ENCODE measurements around the gene SOX6.

SOX6 gene

DNA sequence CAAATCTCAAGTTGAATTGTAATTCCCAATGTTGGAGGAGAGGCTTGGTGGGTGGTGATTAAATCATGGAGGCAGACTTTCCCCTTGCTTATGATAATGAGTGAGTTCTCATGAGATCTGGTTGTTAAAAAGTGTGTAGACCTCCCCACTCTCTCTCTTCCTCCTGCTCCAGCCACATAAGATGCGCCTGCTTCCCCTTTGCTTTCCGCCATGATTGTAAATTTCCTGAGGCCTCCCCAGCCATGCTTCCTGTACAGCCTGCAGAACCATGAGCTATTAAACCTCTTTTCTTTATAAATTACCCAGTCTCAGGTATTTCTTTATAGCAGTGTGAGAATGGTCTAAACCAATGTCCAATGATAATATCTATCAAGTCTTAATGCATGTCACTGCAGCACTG is 34.2 kb downstream of the SOX6 start:
- Mint-ChIP-seq H3K27me3 (no peaks in the 10 kb centered on the region), H3K9me3 (peaks cover 6 to 12% of the 10 kb centered on the region in 2 donors), H3K36me3 (ENCODE audit: insufficient read depth) (no peaks in the 10 kb centered on the region), H3K4me1 (ENCODE audit: low read depth in 2 of 2) (no peaks in the 10 kb centered on the region), H3K27ac (no peak overlapping the region), H3K4me3 (no peak overlapping the region)
- DNase-seq (no peak), ATAC-seq (replicated peaks) (no peak)

DNA sequence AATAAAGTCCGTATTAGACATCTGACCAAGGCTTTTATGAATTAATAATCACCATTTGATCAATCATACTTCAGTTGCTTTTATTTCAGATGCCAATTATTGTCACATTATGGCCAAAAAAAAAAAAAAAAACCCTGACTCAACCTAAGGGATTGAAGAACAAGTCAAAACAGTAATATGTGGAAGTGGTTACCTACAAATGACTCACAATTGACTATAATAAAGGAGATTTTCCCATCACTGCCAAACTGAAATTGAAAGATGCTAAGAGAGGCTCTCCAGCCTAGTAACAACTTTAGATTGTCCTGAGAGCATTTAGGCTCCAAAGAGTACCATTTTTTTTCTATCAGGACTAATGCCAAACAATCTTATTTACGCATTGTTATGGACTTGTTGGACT is 35.2 kb downstream of the SOX6 start:
- no peak overlapping the region for H3K4me3 Mint-ChIP-seq
- DNase-seq (no peak), ATAC-seq (replicated peaks) (no peak)
- peaks cover 6 to 11% of the 10 kb centered on the region in 2 donors for H3K9me3 Mint-ChIP-seq
- no peaks in the 10 kb centered on the region for H3K27me3 Mint-ChIP-seq
- no peaks in the 10 kb centered on the region for H3K36me3 Mint-ChIP-seq (ENCODE audit: insufficient read depth)
- H3K4me1 Mint-ChIP-seq (ENCODE audit: low read depth in 2 of 2) = no peaks in the 10 kb centered on the region
- H3K27ac Mint-ChIP-seq = no peak overlapping the region

DNA sequence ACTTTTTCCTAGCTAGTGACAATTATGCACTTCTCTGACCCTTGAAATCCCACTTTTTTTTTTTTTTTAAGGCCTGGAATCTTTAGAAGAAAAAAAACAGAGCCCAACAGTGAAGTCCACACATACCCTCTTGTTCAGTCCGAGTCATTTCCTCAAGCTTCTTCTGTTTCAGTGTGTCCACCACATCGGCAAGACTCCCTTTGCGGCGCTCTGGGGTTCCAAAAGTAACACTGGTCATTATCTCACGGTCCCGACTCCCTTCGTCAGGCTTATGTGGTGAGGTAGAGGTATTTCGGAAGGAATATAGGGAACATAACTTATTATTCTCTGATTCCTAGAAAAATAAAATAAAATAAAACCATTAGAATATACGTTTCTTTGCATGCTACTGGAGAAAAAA is 38.0 kb downstream of the SOX6 start:
- Mint-ChIP-seq H3K4me3 (no peak overlapping the region), H3K9me3 (peaks cover 6 to 11% of the 10 kb centered on the region in 2 donors), H3K36me3 (ENCODE audit: insufficient read depth) (no peaks in the 10 kb centered on the region), H3K27ac (no peak overlapping the region), H3K4me1 (ENCODE audit: low read depth in 2 of 2) (no peaks in the 10 kb centered on the region), H3K27me3 (no peaks in the 10 kb centered on the region)
- ATAC-seq (replicated peaks) (no peak), DNase-seq (no peak)

DNA sequence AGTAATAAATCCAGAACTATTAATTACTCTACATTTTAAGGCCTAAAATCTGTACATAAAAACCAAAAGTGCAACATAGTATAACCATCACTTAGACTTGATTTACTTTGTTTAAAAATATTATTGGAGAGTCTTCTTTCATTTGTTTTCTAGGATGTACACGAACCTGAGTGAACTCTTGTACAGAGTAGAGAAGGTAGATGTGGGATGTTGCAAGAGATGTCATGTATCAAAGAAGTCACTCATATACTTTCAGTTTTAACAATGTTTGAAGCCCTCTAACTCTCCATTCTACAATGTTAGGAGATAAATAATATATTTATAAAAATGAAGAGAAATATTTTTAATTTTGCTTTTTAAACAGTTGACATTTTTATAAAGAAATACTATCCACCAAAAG is 38.6 kb downstream of the SOX6 start:
- Mint-ChIP-seq H3K4me1 (ENCODE audit: low read depth in 2 of 2) (no peaks in the 10 kb centered on the region), H3K36me3 (ENCODE audit: insufficient read depth) (no peaks in the 10 kb centered on the region), H3K4me3 (no peak overlapping the region), H3K27me3 (no peaks in the 10 kb centered on the region), H3K9me3 (peaks cover 6 to 11% of the 10 kb centered on the region in 2 donors), H3K27ac (no peak overlapping the region)
- ATAC-seq (replicated peaks) (no peak), DNase-seq (no peak)

DNA sequence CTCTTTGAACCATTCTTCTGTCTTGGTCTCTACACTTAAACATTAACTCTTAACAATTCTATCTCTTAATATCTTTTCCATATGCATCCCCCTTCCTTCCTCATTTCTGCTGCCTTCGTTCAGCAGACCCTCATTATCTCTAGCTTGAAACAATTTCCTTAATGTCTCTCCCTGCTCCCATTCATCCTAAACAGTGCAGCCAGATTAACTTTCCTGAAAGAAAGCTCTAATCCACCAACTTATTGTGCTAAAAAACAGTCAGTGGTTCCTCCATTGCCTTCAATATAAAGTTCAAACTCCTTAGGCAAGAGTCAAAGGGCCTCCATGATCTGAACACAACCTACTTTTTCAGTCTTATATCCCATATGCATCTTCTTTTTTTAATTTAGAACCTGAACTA is 42.5 kb downstream of the SOX6 start:
- Mint-ChIP-seq H3K4me1 (ENCODE audit: low read depth in 2 of 2) (no peaks in the 10 kb centered on the region), H3K27me3 (no peaks in the 10 kb centered on the region), H3K27ac (no peak overlapping the region), H3K36me3 (ENCODE audit: insufficient read depth) (no peaks in the 10 kb centered on the region), H3K4me3 (no peak overlapping the region), H3K9me3 (peaks cover 0 to 4% of the 10 kb centered on the region in 2 donors)
- ATAC-seq (replicated peaks) (no peak), DNase-seq (no peak)

DNA sequence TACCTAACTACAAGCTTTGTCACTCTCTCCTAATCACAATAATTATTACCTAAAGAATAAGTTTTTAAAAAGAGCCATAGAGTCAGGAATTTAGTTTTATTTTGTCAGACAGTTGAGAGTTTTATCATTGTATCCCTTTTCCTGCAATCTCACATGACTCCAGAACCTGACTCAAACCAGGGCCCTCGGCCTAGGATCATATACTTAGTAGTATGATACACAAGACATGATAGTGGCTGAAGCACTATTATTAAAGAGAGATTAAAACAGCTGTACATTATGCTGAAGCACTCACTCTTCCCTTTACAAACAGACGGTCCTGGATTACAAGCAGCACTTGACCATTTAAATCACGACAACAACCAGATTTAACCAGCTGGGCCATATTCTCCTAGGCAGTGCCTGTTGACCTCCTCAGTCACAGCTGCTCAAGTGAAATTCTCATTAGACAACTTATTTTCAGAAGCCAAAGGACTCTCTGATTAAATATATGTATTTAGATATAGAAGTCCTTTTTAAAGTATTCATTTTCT is 44.0 kb downstream of the SOX6 start:
- DNase-seq = no peak
- Mint-ChIP-seq H3K27ac (no peak overlapping the region), H3K36me3 (ENCODE audit: insufficient read depth) (no peaks in the 10 kb centered on the region), H3K4me3 (no peak overlapping the region), H3K4me1 (ENCODE audit: low read depth in 2 of 2) (no peaks in the 10 kb centered on the region), H3K9me3 (peaks cover 0 to 7% of the 10 kb centered on the region in 2 donors), H3K27me3 (no peaks in the 10 kb centered on the region)
- no peak for ATAC-seq (replicated peaks)

DNA sequence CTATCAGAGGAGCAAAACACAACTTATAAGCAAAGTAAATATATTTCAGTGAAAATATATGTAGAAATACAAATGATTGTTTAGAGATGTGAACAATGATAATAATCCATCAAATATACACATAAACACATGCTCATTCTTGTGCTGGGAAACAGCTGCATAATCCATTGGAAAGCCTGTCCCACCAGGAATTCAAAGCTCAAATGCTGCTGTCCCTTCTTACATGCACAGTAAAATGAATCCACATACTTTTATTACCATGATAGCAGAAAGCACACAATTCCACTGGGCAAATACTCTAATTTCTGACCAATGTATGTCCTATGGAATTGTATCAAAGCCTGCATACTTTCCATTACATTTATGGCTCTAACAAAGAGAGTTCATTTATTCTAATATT is 44.5 kb downstream of the SOX6 start:
- no peaks in the 10 kb centered on the region for H3K36me3 Mint-ChIP-seq (ENCODE audit: insufficient read depth)
- no peaks in the 10 kb centered on the region for H3K27me3 Mint-ChIP-seq
- H3K27ac Mint-ChIP-seq = no peak overlapping the region
- DNase-seq (no peak), ATAC-seq (replicated peaks) (no peak)
- no peak overlapping the region for H3K4me3 Mint-ChIP-seq
- peaks cover 4 to 7% of the 10 kb centered on the region in 2 donors for H3K9me3 Mint-ChIP-seq
- no peaks in the 10 kb centered on the region for H3K4me1 Mint-ChIP-seq (ENCODE audit: low read depth in 2 of 2)

DNA sequence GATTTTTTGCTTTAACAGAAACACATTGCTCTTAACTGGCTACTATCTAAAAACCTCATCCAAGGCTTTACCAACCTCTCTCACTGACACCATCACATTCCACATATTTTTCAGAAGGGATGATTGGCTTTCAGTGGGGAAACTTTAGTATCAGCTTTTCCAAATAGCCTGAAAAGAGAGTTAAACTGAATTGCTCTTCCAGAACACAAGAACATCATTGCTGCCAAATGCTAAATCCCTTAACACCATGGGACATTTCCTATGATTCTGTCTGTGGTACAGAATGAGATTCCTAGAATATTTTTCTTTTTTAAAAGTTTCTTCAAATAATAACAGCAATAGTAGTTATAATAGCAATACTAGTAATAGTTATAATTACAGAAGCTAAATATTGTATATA is 45.4 kb downstream of the SOX6 start:
- no peaks in the 10 kb centered on the region for H3K4me1 Mint-ChIP-seq (ENCODE audit: low read depth in 2 of 2)
- no peak overlapping the region for H3K4me3 Mint-ChIP-seq
- H3K27ac Mint-ChIP-seq = no peak overlapping the region
- peaks cover 7 to 8% of the 10 kb centered on the region in 2 donors for H3K9me3 Mint-ChIP-seq
- no peaks in the 10 kb centered on the region for H3K36me3 Mint-ChIP-seq (ENCODE audit: insufficient read depth)
- no peak for ATAC-seq (replicated peaks)
- DNase-seq = no peak
- H3K27me3 Mint-ChIP-seq = no peaks in the 10 kb centered on the region

DNA sequence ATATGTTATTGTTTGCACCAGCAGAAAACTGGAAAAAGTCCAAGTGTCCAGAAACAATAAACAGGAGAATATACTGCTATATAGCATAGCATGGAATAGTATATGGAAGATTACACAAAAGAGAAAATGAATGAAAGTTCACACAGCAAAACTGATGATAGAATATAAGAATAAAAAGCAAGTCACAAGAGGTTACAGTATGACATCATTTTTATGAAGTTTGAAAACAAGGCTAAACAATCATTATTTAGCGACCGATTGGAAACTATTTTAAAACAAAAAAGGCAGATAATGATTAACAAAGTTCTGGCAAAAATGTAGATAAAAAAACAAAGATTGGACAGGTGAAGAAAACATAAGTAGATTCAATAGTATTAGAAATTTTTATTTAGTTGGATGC is 47.1 kb downstream of the SOX6 start:
- ATAC-seq (replicated peaks) (no peak), DNase-seq (no peak)
- Mint-ChIP-seq H3K4me3 (no peak overlapping the region), H3K27me3 (no peaks in the 10 kb centered on the region), H3K27ac (no peak overlapping the region), H3K9me3 (peaks cover 7 to 8% of the 10 kb centered on the region in 2 donors), H3K36me3 (ENCODE audit: insufficient read depth) (no peaks in the 10 kb centered on the region), H3K4me1 (ENCODE audit: low read depth in 2 of 2) (no peaks in the 10 kb centered on the region)

DNA sequence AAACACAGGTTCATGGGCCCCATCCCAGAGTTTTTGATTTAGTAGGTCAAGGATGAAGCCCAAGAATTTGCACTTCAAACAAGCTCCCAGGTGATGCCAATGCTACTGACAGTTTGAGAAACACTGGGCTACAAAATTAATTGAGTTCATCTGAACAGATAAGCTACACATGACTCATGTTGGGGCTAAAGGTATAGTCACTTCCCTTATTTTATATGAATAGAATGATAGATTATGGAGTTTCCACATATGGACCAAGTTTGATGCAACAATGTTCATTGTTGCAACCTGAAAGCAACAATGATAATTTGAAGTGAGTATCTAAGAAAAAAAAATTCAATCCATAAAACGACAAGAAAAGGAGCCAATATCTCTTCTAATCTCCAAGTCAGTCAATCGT is 54.9 kb downstream of the SOX6 start:
- no peak for ATAC-seq (replicated peaks)
- no peak overlapping the region for H3K4me3 Mint-ChIP-seq

DNA sequence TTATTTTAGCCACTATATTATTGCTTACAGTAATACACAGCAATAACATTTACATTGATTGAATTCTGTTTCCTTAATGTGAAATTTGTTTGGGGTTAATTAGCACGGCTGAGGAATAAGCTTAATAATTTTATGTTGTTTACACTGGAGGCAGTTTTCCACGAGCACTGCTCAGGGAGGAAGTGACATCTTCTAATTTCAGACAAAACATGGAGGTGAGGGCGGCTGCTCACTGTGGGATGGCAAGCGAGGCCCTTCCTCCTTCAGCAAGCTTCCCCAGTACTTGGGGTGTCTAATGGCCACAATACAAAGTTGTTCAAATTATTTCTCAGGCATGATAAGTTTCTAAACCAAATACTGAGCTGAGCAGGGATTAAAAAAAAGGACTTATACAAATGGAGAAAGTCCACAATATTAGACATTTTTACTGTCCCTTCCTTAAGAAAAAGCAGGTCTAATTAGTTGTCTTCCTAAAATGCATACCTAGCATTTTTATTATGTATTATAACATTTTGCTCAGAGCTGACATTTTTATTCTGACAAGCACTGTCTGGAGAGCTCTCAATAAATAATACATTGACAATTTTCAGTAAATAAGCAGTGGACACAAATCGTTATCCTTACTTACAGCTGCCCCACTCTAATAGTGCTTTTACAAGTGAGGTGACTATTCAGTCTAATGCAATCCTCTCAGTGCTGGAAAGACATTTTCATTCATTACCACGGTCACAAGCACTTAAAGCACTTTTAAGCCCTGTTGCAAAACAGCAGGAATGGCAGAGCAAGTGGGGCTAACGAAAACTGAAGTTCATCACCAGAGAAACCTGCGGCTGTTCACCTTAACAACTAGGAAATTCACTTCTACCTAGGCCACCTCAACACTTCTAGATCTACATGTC is 56.2 kb downstream of the SOX6 start:
- peaks cover 0 to 12% of the 10 kb centered on the region in 2 donors for H3K9me3 Mint-ChIP-seq
- no peaks in the 10 kb centered on the region for H3K27me3 Mint-ChIP-seq
- no peak overlapping the region for H3K27ac Mint-ChIP-seq
- ATAC-seq (replicated peaks) = no peak
- no peak for DNase-seq
- H3K4me1 Mint-ChIP-seq (ENCODE audit: low read depth in 2 of 2) = no peaks in the 10 kb centered on the region
- no peak overlapping the region for H3K4me3 Mint-ChIP-seq
- H3K36me3 Mint-ChIP-seq (ENCODE audit: insufficient read depth) = no peaks in the 10 kb centered on the region

More for the DNA sequence above, 54.9 kb downstream of the SOX6 start:
- Mint-ChIP-seq H3K9me3 (peaks cover 0 to 9% of the 10 kb centered on the region in 2 donors), H3K4me1 (ENCODE audit: low read depth in 2 of 2) (no peaks in the 10 kb centered on the region), H3K27ac (no peak overlapping the region), H3K36me3 (ENCODE audit: insufficient read depth) (no peaks in the 10 kb centered on the region), H3K27me3 (no peaks in the 10 kb centered on the region)
- DNase-seq = no peak

DNA sequence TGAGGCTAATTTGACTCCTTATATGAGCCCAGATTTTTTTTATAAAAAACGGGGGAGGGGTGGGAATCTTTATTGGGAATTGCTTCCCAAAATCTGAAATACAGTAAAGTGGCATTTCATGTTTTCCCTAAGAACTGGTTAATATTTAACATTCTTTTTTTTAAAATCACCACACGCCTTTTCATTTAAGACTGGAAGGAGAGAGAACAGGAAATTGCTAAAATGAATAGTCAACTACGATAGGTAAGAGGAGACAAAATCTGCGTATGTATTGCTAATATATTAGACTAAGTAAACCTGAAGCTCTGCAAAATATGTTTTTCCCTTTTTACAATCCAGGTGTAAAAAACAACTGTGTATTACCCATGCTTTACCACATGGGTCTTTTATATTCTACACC is 57.0 kb downstream of the SOX6 start:
- H3K9me3 Mint-ChIP-seq = peaks cover 0 to 12% of the 10 kb centered on the region in 2 donors
- ATAC-seq (replicated peaks) (no peak), DNase-seq (no peak)
- H3K27ac Mint-ChIP-seq = no peak overlapping the region
- H3K4me3 Mint-ChIP-seq = no peak overlapping the region
- H3K4me1 Mint-ChIP-seq (ENCODE audit: low read depth in 2 of 2) = no peaks in the 10 kb centered on the region
- no peaks in the 10 kb centered on the region for H3K36me3 Mint-ChIP-seq (ENCODE audit: insufficient read depth)
- no peaks in the 10 kb centered on the region for H3K27me3 Mint-ChIP-seq

DNA sequence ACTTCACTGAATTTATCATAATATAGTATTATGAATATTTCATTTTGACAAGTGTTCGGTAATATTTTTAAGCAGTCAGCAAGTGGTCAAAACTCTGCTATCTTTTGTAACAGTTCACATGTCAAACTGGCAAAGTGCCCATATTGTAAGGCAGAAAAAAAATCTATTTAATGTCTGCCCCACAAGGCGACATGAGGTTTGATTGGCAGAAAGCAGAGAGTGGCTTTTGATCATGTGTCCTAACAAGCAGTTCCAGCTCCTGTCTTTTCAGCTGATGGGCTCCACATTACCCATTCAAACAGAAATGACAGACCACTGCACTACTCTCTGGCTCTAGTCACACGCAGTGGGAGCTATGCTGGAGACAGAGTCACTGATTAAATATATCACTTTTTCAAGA is 59.0 kb downstream of the SOX6 start:
- H3K36me3 Mint-ChIP-seq (ENCODE audit: insufficient read depth) = no peaks in the 10 kb centered on the region
- no peaks in the 10 kb centered on the region for H3K27me3 Mint-ChIP-seq
- no peak overlapping the region for H3K4me3 Mint-ChIP-seq

DNA sequence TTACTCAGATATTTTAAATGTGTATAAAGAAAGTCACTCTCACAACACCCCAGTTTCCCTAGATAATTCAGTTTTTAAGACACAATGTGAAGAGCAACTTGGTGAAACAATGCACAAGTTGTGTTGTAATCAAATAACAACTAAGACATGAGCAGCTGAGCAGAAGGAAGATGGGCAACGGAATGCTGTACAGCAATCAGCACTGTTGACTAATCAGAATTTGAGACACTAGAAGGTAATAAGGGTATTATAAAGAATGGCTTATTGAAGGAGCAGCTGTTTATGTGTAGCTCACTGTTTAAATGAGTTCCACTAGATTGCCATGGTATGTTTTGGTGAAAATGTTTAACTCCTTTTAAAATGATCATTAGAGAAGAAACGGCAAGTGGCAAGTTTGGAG is 60.1 kb downstream of the SOX6 start:
- no peak for DNase-seq
- no peaks in the 10 kb centered on the region for H3K36me3 Mint-ChIP-seq (ENCODE audit: insufficient read depth)
- H3K4me1 Mint-ChIP-seq (ENCODE audit: low read depth in 2 of 2) = no peaks in the 10 kb centered on the region
- H3K27me3 Mint-ChIP-seq = no peaks in the 10 kb centered on the region
- H3K27ac Mint-ChIP-seq = no peak overlapping the region
- ATAC-seq (replicated peaks) = no peak
- no peak overlapping the region for H3K4me3 Mint-ChIP-seq
- H3K9me3 Mint-ChIP-seq = peaks cover 0 to 10% of the 10 kb centered on the region in 2 donors

More for the DNA sequence above, 59.0 kb downstream of the SOX6 start:
- no peak overlapping the region for H3K27ac Mint-ChIP-seq
- peaks cover 0 to 14% of the 10 kb centered on the region in 2 donors for H3K9me3 Mint-ChIP-seq
- ATAC-seq (replicated peaks) (no peak), DNase-seq (no peak)
- H3K4me1 Mint-ChIP-seq (ENCODE audit: low read depth in 2 of 2) = no peaks in the 10 kb centered on the region

Data from effector memory CD8-positive, alpha-beta T cell (primary cell).